Measurements from ENCODE around the gene CCDC9.

Gene CCDC9

GRCh38 chr19:47255879-47256692, at the start of gene CCDC9:
Gene CCDC9, plus strand, starts transcription at chr19:47256525. Its CDS starts 1,876 bp downstream, at chr19:47258401.
- H3K27me3 ChIP-seq (ENCODE audit: control insufficient read depth, insufficient read depth, low read length): no peaks in the 10 kb centered on the region
- H3K9me3 ChIP-seq (ENCODE audit: control insufficient read depth, low read depth, low read length): no peaks in the 10 kb centered on the region
- H3K36me3 ChIP-seq (ENCODE audit: control insufficient read depth, low read depth, low read length): peaks cover 18% of the 10 kb centered on the region
- peak within 1 kb of the TSS; percentile 78 for H3K27ac ChIP-seq (ENCODE audit: low read length)
- peak within 1 kb of the TSS; percentile 89 for H3K4me3 ChIP-seq (ENCODE audit: low read length)
- peak within 1 kb of the TSS; percentile 77 for H3K9ac ChIP-seq (ENCODE audit: low read length)
- peaks cover 6% of the 10 kb centered on the region for H3K4me1 ChIP-seq (ENCODE audit: control insufficient read depth, low read depth, low read length)

DNA sequence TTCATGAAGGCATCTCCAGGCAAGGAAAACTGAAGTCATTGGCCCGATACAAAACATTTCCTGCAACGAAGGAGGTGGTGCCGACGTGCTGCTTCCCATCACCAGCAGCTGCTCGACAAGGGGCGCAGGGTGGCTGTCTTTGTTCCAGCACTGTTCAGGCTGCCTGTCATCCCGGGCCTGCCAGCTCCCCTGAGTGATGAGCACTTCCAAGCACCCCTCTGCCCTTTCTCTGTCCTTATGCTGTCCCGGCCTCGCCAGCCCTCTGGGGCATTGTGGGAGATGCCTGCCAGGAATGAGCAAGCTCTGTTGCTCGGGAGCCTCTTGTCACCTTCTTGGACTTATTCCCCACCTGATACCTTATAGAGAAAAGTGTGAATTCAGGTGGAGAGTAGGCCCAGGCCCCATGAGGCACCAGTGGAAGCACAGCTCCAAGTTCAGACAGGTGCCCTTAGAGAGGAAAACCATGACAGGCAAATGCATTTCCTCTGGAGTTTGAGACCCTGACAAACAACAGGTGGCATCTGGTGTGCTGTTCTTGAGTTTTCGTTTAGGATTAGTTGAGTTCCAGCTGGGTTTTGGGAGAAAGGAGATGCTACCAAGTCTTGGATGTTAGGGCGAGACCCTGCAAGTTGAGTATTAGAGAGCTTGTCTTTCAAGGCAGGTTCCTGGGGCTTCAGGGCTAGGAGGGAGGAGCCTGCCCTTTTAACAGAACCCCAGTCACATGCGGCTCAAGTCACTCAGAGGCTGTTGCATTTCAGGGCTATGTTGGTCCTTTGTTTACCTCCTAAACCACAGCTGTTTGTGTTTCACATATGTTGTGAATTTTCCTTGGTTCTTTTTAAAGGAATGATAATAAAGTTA, 46.8 kb upstream of the CCDC9 start:
- peaks cover 7% of the 10 kb centered on the region for H3K4me1 ChIP-seq (ENCODE audit: control insufficient read depth, low read depth, low read length)
- no peak overlapping the region for H3K4me3 ChIP-seq (ENCODE audit: low read length)
- H3K9me3 ChIP-seq (ENCODE audit: control insufficient read depth, low read depth, low read length): no peaks in the 10 kb centered on the region
- peaks cover 51% of the 10 kb centered on the region for H3K36me3 ChIP-seq (ENCODE audit: control insufficient read depth, low read depth, low read length)
- H3K27me3 ChIP-seq (ENCODE audit: control insufficient read depth, insufficient read depth, low read length): no peaks in the 10 kb centered on the region
- H3K27ac ChIP-seq (ENCODE audit: low read length): no peak overlapping the region
- H3K9ac ChIP-seq (ENCODE audit: low read length): no peak overlapping the region

DNA sequence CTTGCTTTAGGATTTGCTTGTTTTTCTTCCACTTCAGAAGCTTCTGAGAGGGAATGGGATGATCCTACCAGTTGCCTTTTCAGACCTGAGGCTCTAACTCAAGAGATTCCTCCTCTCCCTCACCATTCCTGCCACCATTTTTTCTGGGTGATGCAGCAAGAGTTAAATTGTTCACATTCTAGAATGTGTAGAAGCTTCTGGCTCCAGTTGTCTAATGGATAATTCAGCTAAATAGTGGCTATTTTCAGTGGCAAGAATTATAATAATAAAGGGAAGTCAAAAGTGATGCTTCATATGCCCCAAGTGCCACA, 46.2 kb upstream of the CCDC9 start:
- H3K9me3 ChIP-seq (ENCODE audit: control insufficient read depth, low read depth, low read length): no peaks in the 10 kb centered on the region
- peaks cover 7% of the 10 kb centered on the region for H3K4me1 ChIP-seq (ENCODE audit: control insufficient read depth, low read depth, low read length)
- H3K27ac ChIP-seq (ENCODE audit: low read length): no peak overlapping the region
- no peaks in the 10 kb centered on the region for H3K27me3 ChIP-seq (ENCODE audit: control insufficient read depth, insufficient read depth, low read length)
- peaks cover 45% of the 10 kb centered on the region for H3K36me3 ChIP-seq (ENCODE audit: control insufficient read depth, low read depth, low read length)
- no peak overlapping the region for H3K9ac ChIP-seq (ENCODE audit: low read length)
- H3K4me3 ChIP-seq (ENCODE audit: low read length): no peak overlapping the region

GRCh38 chr19:47210689-47211316, 45.5 kb upstream of the CCDC9 start:
- Histone ChIP-seq H3K9me3 (ENCODE audit: control insufficient read depth, low read depth, low read length) (no peaks in the 10 kb centered on the region), H3K4me1 (ENCODE audit: control insufficient read depth, low read depth, low read length) (peaks cover 7% of the 10 kb centered on the region), H3K9ac (ENCODE audit: low read length) (no peak overlapping the region), H3K36me3 (ENCODE audit: control insufficient read depth, low read depth, low read length) (peaks cover 38% of the 10 kb centered on the region), H3K27ac (ENCODE audit: low read length) (no peak overlapping the region), H3K4me3 (ENCODE audit: low read length) (no peak overlapping the region), H3K27me3 (ENCODE audit: control insufficient read depth, insufficient read depth, low read length) (no peaks in the 10 kb centered on the region)

DNA sequence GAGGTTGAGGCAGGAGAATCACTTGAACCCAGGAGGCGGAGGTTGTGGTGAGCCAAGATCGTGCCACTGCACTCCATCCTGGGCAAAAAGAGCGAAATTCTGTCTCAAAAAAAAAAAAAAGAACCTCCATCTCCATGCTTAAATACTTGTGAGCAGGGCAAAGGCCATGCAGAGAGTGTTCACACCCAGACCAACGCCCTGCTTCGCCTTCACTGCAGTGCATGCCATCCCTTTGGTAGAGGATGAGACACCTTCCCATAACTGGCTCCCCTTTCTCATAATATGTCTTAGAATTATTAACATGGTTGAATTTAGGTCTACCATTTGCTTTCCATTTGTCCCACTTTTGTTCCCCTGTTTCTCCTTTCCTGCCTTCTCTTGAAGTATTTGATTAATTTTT, 40.7 kb upstream of the CCDC9 start:
- Histone ChIP-seq H3K9ac (ENCODE audit: low read length) (no peak overlapping the region), H3K4me1 (ENCODE audit: control insufficient read depth, low read depth, low read length) (no peaks in the 10 kb centered on the region), H3K9me3 (ENCODE audit: control insufficient read depth, low read depth, low read length) (no peaks in the 10 kb centered on the region), H3K27me3 (ENCODE audit: control insufficient read depth, insufficient read depth, low read length) (no peaks in the 10 kb centered on the region), H3K36me3 (ENCODE audit: control insufficient read depth, low read depth, low read length) (no peaks in the 10 kb centered on the region), H3K4me3 (ENCODE audit: low read length) (no peak overlapping the region), H3K27ac (ENCODE audit: low read length) (no peak overlapping the region)

DNA sequence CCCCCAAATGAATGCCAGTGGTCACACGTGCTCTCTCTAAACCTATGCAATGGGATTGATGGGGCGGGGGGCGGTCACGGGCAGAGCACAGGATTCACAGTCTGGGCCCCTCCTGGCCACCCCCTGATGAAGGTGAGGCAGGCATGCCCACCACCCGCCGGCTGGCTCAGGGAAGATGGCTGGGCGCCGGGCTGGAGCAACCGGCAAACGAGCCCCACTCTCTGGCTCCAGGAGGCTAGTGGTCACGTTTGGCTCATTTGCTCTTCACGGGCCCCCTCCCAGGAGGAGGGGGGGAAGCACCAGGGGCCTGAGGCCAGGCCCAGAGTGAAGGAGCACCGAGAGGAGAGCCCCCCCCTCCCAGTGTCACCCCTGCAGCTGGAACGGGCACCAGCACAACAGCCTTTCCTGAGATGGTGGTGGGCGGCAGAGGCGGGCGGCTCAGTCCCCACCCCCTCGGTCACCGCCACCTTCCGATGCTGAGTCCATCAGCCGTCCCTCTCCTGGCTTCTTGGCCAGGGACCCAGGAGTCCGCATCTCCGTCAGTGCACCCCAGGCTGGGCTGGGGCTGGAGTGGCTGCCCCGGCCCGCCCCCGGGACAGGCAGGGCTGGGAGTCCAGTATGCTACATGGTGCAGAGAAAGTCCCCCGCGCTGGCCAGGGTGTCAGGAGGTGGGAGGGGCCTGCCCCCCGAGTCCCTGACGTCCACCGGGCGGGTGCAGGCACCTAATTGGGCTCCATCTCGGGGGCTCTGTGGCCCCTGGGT, 35.1 kb upstream of the CCDC9 start:
- Histone ChIP-seq H3K9ac (ENCODE audit: low read length) (no peak overlapping the region), H3K4me3 (ENCODE audit: low read length) (no peak overlapping the region), H3K27me3 (ENCODE audit: control insufficient read depth, insufficient read depth, low read length) (no peaks in the 10 kb centered on the region), H3K27ac (ENCODE audit: low read length) (no peak overlapping the region), H3K36me3 (ENCODE audit: control insufficient read depth, low read depth, low read length) (peaks cover 4% of the 10 kb centered on the region), H3K9me3 (ENCODE audit: control insufficient read depth, low read depth, low read length) (no peaks in the 10 kb centered on the region), H3K4me1 (ENCODE audit: control insufficient read depth, low read depth, low read length) (peaks cover 7% of the 10 kb centered on the region)

- Histone ChIP-seq H3K4me3 (ENCODE audit: low read length) (no peak overlapping the region), H3K9me3 (ENCODE audit: control insufficient read depth, low read depth, low read length) (no peaks in the 10 kb centered on the region), H3K4me1 (ENCODE audit: control insufficient read depth, low read depth, low read length) (peaks cover 9% of the 10 kb centered on the region)
Measured at GRCh38 chr19:47221890-47222289, 34.4 kb upstream of the CCDC9 start.

GRCh38 chr19:47225746-47226425, 30.4 kb upstream of the CCDC9 start:
- Histone ChIP-seq H3K36me3 (ENCODE audit: control insufficient read depth, low read depth, low read length) (peaks cover 4% of the 10 kb centered on the region), H3K27me3 (ENCODE audit: control insufficient read depth, insufficient read depth, low read length) (peaks cover 12% of the 10 kb centered on the region), H3K27ac (ENCODE audit: low read length) (peak overlapping the region; percentile 2), H3K4me1 (ENCODE audit: control insufficient read depth, low read depth, low read length) (peaks cover 19% of the 10 kb centered on the region), H3K9ac (ENCODE audit: low read length) (peak overlapping the region; percentile 50), H3K9me3 (ENCODE audit: control insufficient read depth, low read depth, low read length) (no peaks in the 10 kb centered on the region), H3K4me3 (ENCODE audit: low read length) (peak overlapping the region; percentile 64)

More at GRCh38 chr19:47221890-47222289, 34.4 kb upstream of the CCDC9 start:
- peaks cover 4% of the 10 kb centered on the region for H3K36me3 ChIP-seq (ENCODE audit: control insufficient read depth, low read depth, low read length)
- no peaks in the 10 kb centered on the region for H3K27me3 ChIP-seq (ENCODE audit: control insufficient read depth, insufficient read depth, low read length)
- H3K27ac ChIP-seq (ENCODE audit: low read length): no peak overlapping the region
- no peak overlapping the region for H3K9ac ChIP-seq (ENCODE audit: low read length)

DNA sequence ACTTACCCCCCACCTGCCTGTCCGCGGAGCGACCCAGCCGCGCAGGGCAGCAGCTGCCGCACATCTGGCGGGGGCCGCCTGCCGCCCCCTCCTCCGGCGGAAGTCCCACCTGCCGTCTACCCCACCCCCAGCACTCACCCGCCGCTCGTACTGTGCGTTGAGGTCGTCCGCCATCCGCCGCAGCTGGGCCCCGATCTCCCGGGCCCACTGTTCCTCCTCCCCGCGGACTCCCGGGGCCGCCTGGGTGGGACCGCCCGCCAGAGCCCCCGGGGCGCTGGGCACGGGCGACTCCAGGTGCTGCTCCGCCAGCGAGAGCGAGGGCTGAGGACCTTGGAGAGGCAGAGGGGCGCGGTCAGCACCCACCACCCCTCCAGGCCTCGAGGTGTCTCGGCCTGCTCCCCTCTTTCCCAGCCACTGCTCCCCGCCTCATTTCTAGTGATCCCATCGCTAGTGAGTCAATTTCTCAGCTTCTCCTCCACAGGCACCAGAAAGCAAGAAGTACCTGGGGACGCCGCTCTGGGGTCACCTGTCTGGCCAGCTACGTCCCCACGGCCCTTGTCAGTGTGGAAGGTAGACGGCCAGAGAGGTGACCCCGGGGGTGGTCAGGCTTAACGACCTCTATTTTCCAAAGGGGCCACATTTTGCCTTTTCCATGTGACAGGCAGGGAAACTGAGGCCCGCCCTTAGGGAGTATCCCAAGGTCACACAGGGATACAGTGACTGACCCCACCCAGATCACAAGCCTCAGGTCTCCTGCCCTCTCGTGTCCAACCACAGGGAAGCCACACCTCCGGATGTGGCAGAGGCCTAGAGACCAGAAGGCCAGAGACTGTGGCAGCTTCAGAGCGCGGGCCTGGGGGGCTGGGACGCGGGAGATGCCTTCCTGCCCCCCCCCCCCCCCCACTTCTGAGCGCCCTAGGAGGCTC, 29.6 kb upstream of the CCDC9 start:
- Histone ChIP-seq H3K27ac (ENCODE audit: low read length) (peak overlapping the region; percentile 74), H3K4me3 (ENCODE audit: low read length) (peak overlapping the region; percentile 64), H3K9me3 (ENCODE audit: control insufficient read depth, low read depth, low read length) (no peaks in the 10 kb centered on the region), H3K27me3 (ENCODE audit: control insufficient read depth, insufficient read depth, low read length) (peaks cover 12% of the 10 kb centered on the region), H3K4me1 (ENCODE audit: control insufficient read depth, low read depth, low read length) (peaks cover 22% of the 10 kb centered on the region), H3K9ac (ENCODE audit: low read length) (peak overlapping the region; percentile 50), H3K36me3 (ENCODE audit: control insufficient read depth, low read depth, low read length) (peaks cover 1% of the 10 kb centered on the region)

Data from iPS-18a (cell line).